HG03159 (cell line): ENCODE measurements around the gene RHD.
"Not testable (repeated sequence)": the region's sequence is repeated elsewhere in the genome, so short reads cannot be mapped to it uniquely, and the experiment has no call there.

ENCODE experiments used
- ATAC-seq: cut with Tn5 transposase; IDR thresholded peaks from one replicate; pipeline ENCODE4 v1.9.1; 2021; ENCODE audit warnings: mild to moderate bottlenecking, moderate library complexity; ENCODE audit not compliant: unreplicated experiment

The RHD gene

DNA sequence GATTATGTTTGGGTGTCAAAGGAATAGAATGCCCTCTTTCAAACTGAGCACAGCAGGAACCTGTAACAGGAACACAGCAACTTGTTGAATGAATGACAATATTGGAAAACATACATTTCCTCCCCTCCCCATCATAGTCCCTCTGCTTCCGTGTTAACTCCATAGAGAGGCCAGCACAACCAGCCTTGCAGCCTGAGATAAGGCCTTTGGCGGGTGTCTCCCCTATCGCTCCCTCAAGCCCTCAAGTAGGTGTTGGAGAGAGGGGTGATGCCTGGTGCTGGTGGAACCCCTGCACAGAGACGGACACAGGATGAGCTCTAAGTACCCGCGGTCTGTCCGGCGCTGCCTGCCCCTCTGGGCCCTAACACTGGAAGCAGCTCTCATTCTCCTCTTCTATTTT, at the start of gene RHD:
TSS of gene RHD (plus strand) at position 272 of the 400 bp plus-strand sequence. CDS start at position 311, 39 bp downstream.
- ATAC-seq = not testable (repeated sequence)

DNA sequence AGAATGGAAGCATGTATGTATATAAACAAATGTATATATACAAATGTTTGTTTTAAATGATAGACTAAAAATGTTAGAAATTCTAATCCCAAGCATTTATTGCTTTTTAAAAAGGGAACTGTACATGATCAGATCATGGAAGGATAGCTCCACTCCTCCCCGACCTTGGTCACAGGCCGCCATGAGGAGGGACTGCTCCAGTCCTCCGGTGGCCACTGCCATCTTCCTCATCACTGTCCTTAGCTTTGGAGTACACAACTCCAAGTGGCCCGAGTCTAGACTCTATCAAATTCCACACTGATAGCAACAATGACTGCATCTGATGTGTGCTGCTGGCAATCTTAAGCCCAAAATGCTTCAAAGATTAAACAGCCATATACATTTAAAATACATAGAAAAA, 49.7 kb upstream of the RHD start:
- no peak for ATAC-seq

DNA sequence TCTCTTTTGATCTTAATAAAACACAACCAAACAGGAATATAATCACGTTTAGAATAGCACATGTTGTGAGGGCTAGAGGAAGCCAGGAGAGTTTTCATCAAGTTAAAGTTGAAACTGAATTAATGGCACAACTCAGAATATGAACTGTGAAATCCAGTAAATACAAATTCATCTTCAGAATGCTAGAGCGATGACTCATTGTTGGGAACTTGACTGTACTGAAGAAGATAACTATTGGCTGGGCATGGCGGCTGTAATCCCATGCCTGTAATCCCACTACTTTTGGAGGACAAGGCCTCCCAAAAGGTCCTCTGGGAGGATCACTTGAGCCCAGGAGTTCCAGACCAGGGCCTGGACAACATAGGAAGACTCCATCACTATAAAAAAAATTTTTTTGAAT, 48.8 kb upstream of the RHD start:
- no peak for ATAC-seq

DNA sequence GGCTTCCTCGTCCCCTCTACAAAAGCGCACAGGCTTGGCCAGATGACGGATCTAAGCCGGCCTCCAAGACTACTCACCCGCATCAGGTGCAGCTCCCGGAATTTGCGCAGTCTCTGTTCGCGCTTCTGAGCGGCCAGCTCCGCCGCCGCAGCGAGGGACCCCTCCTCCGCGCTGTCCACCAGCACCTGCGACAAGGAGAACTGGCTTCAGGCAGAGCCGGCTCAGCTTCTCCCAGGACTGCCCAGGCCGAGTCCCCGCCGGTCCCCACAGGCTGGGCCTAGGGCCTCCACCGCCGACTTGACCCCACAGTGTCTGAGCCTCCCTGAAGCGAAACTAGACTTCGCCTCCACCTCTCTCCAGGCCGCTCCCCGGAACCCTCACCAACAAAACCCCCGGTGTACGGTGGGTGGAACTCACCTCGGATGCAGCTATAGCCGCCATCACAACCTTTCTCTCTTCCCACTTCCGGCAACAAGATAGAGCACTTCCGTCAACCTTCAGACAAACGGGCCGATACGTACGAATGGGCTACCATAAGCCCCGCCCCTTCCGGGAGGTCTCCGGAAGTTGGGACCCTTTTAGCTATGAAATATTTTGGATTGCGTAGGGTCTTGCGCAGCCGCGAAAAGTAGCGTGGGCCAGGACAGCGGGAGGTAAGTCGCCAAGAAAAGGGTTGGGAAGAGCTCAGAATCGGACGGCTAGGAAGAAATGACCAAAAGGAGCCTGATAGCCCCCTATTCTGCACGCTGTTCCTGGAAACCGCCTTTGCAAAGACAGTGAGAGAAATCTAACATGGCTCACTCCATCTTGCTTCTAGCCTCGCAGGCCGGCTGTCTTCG, 40.1 kb upstream of the RHD start, which contains the start of gene SYF2:
TSS of gene SYF2 (minus strand) at position 476 of the 839 bp plus-strand sequence. CDS start at position 441, 35 bp downstream.
- ATAC-seq = peak; percentile 79

DNA sequence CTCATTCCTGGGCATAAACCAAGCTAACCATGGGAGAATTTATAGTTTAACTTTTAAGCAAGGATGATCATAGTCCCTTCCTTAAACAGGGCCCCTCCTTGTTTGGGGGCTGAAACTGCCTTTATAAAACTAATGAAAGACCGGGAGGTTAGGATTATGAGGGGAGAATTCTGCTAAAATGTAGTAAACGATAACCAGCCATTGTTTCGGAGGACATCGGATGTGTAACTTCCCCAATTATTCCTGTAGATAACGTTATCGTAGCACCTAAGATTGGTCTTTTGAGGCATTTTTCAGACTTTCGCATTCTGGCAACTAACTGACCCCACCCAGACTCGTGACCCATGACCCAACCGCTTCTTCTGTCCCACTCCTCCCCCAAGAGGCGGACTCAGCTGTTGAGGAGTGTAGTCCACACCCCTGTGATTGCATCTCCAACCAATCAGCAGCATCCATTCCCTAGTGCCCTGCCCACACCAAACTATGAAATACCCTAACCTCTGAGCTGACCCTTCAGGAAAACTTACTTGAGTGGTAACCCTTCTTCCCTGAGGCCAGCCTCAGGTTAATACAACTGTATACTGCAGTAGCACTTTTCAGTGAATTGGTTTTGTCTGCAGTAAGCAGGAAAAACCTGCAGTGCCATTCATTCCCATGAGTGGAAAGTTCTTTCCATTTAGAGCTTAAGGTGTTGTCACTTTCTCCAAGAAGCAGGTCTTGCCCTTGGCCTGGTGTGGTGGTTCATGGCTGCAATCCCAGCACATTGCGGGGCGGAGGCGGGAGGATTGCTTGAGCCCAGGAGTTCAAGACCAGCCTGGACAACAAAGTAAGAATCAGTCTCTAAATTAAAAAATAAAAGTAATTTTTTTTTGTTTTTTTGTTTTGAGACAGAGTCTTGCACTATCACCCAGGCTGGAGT, 39.2 kb upstream of the RHD start:
- ATAC-seq = peak; percentile 56

DNA sequence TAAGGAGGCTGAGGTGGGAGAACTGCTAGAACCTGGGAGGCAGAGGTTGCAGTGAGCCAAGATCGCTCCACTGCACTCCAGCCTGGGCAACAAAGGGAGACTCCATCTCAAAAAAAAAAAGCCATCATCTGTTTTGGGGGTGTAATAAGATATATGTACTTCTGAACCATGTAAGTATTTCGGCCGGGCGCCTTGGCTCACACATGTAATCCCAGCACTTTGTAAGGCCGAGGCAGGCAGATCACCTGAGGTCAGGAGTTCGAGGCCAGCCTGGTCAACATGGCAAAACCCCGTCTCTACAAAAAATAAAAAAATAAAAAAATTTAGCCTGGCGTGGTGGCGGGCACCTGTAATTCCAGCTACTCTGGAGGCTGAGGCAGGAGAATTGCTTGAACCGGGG, 36.9 kb upstream of the RHD start:
- not testable (repeated sequence) for ATAC-seq

DNA sequence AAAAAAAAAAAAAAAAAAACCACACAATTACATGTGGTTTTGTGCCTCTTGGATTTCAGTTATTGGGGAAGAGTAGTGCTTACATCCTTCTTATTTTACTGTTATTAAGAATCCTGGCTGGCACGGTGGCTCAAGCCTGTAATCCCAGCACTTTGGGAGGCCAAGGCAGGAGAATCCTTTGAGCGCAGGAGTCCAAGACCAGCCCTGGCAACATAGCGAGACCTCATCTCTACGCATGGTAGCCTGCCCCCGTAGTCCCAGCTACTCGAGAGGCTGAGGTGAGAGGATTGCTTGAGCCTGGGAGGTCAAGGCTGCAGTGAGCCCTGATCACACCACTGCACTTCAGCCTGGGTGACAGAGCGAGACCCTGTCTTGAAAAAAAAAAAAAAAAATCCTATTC, 36.0 kb upstream of the RHD start:
- not testable (repeated sequence) for ATAC-seq

DNA sequence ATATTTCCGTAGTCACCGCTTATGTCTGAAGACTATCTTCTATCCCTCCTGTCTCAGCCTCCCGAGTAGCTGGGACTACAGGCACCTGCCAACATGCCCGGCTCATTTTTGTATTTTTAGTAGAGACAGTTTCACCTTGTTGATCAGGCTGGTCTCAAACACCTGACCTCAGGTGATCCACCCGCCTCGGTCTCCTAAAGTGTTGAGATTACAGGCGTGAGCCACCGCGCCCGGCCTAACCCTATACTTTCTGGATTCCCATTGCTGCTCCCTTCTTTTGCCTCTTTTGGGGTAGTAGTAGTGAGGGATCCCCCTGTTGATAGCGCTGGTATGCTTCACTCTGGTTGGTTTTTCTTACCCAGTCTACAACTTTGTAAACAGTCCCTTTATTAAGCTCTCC, 34.3 kb upstream of the RHD start:
- no peak for ATAC-seq

DNA sequence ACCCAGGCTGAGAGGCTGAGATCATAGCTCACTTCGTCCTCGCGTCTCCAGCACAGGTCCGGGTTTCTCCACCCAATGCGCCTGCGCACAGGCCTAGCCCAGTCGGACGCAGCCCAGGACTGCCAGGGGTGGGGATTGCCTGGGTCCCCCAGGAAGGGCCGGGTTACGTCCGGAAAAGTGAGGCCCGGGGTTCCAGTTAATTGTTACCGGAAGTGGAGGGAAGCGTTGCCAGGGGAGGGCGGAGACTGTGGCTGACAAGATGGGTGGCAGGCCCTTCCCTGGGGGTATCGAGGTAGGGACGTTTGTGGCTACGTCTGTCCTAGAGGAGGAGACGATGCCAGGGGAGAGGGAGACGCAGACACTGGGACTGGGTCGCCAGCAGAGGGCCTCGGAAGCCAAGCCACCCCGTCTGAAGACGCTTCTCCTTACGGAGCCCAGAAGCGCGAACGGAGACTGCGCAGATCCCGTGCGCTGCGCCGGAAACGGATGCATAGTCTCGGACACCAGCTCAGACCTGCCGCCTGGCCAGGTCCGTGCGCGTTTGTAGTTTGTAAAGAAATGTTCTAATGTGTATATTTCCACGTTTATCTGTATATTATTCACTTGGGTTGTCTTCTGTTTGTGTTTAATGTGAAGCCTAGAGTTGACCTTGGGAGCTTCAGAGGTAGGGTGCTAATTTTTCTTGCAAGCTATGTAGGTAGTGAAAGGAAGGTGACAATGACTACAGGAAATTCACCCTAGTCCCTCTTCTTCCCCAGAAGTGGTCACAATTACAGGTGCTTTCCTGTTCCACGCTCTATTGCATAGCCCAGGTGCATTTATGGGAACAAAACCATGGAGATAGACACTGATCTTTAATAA, 32.4 kb upstream of the RHD start:
- ATAC-seq = peak; percentile 64

DNA sequence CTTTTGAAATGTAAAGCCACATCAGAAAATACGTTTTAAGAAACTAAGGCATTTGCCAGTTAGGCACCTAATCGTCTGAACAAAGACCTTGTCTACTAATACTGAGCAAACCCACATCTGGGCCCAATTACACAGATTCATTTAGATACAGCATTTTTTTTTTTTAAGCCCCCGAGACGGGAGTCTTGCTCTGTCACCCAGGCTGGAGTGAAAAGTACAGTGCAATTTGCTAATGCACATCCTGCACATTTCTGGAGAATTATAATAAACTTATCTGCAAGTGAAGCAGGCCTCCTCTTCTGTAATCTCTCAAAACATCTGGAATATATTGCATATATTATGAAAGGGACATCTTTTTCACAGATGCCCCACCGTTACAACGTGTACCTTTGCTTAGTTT, 28.4 kb upstream of the RHD start:
- ATAC-seq = no peak

DNA sequence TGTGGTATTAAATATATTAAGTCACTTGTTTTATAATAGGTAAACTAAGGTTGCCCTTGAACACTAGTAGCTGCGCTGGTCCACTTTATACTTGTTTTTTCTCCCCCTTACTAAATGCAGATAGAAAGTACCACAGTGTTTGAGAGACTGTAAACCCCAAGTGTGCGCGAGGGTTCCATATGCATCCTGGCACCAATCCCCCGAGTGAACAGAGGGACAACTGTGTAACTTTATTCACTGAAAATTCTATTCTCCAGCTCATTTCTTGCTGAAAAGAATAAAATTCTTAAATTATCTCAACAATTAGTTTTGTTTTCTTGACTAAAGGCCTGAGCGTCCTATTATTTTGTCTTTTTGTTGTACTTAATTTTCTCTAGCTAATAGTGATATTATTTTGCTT, 26.9 kb upstream of the RHD start:
- no peak for ATAC-seq

DNA sequence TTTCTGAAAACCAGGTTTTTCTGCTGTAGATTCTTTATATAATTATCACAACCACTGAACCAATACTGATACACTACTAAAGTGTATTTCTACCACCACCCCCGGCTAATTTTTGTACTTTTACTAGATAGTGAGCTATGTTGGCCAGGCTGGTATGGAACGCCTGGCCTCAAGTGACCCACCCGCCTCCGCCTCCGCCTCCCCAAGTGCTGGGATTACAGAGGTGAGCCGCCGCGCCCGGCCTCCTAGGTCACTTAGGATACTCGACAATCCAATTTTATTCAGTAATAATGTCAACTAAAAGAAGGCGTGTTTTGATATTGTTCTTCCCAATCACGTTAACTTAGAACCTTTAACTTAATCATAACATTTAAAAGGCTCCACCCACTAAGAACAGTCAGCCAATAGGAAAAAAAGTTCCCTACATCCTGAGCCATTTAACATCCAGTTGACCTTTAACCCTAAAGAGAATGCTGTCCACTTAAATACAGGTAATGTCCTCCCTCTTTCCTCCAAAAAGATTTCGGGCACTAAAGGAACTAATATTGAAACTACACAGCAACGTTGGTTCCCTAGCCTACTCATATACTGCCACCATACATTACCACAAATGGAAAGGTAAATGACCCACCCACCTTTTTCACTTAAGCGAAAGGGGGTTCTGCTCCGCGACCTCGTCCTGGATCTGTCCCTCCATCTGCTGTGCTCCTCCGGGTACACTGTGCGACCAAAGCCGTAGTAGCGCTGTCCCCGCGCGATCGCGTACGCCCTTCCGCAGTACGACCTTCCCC, 26.3 kb upstream of the RHD start:
- no peak for ATAC-seq

DNA sequence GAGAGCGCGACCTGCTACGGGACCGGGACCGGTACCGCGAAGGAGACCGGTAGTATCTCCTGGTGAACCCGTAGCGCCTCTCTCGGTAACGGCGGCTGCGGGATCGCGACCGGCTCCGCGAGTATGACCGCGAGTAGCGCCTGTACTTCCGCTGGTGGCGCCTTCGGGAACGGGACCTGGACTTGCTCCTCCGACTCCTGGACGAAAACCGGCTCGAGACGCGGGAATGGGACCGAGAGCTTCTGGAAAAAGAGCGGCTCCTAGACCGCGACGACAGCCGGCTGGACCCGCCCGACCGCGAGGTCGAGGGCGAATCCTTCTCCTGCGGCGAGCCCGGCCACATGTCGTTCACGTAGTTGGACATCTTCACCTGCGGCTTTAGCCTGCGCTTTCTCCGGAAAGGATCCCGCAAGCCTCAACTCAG, 25.7 kb upstream of the RHD start:
- ATAC-seq = no peak

DNA sequence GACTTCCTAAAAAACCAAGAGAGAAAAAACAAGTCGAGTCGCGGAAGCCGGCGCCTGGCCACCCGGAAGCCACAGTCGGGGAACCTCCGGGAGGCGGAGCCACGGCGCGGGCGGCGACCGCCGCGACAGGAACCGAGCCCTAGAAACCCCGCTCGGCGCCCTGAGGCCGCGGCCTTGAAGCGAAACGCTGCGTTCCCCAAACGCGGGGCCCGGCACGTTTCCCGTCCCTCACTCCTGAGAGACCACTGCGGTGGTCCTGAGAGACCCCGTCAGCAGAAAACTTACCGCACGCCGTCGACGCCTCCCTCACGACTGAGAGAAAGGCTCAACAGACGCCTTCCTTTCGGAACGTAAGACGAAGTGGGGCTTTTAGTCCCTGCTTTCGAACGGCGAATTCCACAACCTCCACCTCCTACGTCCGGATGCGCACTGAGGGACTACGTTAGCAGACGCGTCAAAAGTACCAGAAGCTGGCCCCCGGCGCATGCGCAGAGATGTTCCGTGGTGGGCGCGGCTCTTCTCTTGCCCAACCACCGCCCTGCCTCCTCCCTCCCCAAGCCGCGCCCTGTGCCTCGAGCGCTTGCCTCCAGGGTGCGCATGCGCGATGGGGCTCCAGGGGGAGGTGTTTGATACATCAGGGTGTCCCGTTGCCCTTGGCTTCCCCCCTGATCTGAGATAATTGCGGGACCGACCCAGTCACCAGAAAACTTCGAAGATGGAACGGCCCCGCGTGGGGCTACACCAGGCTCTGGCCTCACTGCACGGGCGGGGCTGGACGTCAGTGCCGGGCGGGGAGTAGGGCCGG, 25.1 kb upstream of the RHD start, which contains the start of gene RSRP1:
TSS of gene RSRP1 (minus strand) at position 431 of the 805 bp plus-strand sequence. CDS start 491 bp downstream, outside the sequence.
- peak; percentile 86 for ATAC-seq

DNA sequence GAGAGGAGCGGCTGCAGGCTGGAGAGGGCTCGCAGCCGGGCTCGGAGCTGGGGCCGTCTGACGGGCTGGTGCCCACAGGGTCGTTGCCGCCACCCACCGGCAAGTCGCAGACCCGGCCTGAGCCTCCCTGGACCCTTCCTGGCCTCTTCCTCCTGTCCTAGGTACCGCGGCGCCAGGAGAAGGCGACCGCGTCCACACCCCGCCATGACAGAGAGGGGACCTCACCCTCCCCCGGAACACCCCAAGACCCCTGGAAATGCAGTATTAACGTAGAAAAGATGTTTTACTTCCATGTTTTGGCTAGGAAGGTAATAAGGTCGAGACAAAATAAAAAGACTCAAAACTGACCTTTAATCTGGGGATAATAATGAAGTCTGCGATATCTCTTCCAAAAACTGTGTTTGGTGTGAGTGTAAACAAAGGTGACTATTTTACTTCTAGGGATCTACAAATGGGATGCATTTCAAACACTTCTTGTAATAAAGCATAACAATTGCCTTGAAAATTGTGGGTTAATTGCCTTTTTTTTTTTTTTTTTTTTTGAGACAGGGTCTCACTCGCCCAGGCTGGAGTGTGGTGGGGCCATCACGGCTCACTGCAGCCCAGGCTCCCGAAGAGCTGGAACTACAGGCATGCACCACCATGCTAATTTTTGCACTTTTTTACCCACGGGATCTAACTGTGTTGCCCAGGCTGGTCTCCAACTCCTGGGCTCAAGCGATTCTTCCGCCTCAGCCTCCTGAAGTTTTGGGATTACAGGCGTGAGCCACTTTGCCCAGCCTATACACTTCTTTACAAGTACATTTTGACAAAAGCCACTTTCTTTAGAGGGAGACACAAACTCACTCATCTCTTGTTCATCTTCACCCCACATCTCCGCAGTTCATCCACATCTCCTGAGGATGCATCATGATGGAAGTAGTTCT, 24.2 kb upstream of the RHD start:
- no peak for ATAC-seq

DNA sequence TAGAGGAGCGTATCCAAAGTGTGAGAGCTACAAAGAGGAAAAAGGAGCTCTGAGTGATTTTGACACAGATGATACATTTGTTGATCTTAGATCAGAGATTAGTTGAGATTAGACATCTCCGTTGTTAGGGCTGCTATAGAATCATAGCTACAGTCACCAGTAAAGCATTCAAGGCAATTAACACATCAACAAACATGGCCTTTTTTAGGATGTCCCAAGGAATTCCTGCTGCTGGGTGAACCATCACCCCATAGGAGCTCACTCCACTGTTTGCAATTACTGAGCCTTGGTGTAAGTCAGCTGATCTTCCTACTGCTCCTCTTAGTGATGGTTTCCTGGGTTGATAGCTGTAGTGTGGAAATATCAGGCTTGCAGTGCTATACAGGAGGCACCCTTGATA, 18.4 kb upstream of the RHD start:
- no peak for ATAC-seq

DNA sequence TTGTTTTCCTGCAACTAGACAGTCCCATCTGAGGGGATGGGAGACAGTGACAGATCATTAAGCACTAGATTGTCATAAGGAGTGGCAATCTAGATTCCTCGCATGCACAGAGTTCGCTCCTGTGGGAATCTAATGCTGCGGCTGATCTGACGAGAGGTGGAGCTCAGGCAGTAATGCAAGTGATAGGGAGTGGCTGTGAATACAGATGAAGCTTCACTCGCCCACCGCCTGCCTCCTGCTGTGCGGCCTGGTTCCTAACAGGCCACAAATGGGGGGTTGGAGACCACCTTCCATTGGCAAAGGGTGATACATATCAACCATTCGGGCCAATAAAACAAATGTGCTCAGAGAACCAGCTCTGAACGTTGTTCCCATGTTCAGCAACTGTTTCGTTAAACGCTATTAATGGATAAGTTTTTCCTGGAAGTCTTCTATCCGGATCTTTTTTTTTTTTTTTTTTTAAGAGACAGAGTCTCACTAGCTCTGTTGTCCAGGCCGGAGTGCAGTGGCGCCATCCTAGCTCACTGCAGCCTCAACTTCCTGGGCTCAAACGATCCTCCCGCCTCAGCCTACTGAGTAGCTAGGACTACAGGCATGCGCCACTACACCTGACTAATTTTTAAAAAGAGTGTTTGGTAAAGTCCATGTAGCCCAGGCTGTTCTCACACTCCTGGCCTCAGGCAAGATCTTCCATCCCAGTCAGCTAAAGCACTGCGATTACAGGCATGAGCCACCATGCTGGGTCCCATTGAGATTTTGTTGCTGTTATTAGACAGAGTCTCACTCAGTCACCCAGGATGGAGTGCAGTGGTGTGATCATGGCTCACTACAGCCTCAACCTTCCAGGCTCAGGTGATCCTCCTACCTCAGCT, 16.4 kb upstream of the RHD start:
- no peak for ATAC-seq
